Uterus (tissue), 2 donors: ENCODE data around the gene MKLN1.

Source experiments
- POLR2A ChIP-seq, 2 donors: fragments of 450-650 bp; IDR thresholded peaks; one replicate each; pipeline ENCODE4 v1.6.1; 2016; ENCODE audit warnings: antibody characterized with exemption in 2 of 2, mild to moderate bottlenecking in 1 of 2, moderate library complexity in 1 of 2
- TF ChIP-seq, protein P1 (sequence below), 4 experiments: fragments of 200-600 bp in 2 of 4; fragments of 450-650 bp in 2 of 4; sonication (generic) in 2 of 4; IDR thresholded peaks; one replicate each; pipeline ENCODE4 v1.5.1; 2016 to 2019; ENCODE audit warnings: antibody characterized with exemption in 4 of 4, mild to moderate bottlenecking in 2 of 4, moderate library complexity in 1 of 4

DNA sequence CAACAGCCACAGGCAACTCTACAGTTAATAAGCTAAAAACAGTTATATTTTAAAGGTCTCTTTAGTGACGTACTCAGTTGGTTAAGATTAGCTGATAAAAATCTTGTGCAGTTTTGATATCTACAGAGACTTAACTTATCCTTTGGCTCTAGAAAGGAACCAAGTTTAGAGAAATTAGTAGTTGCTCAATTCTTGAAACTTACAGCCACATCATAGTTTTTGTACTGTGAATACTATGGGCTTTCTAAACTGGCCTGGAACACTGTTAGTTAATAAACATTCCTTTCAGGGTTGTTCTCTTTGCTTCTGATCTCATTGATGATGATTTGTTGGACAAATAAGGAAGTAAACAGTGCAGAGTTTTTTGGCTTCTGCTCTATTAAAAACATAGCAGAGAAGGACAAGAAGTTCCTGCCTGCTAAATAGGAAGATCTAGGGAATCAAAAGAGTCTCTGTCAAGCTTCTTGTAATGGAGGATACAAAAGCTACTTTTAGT lies 73.1 kb downstream of the MKLN1 start:
- TF ChIP-seq, protein P1, sequence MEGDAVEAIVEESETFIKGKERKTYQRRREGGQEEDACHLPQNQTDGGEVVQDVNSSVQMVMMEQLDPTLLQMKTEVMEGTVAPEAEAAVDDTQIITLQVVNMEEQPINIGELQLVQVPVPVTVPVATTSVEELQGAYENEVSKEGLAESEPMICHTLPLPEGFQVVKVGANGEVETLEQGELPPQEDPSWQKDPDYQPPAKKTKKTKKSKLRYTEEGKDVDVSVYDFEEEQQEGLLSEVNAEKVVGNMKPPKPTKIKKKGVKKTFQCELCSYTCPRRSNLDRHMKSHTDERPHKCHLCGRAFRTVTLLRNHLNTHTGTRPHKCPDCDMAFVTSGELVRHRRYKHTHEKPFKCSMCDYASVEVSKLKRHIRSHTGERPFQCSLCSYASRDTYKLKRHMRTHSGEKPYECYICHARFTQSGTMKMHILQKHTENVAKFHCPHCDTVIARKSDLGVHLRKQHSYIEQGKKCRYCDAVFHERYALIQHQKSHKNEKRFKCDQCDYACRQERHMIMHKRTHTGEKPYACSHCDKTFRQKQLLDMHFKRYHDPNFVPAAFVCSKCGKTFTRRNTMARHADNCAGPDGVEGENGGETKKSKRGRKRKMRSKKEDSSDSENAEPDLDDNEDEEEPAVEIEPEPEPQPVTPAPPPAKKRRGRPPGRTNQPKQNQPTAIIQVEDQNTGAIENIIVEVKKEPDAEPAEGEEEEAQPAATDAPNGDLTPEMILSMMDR (IDR thresholded peaks at IDR 0.05): no peak
- TF ChIP-seq POLR2A (IDR thresholded peaks at IDR 0.05): no peak
